GM19239 (cell line): Measurements from ENCODE around the gene CACNA1E.
A peak's percentile ranks its signal among the peaks of the same experiment; 100 is the strongest.

Experiments used
- DNase-seq: peaks from one replicate; pipeline ENCODE4 v3.0.0; 2011; ENCODE audit warnings: low spot score; ENCODE audit not compliant: insufficient read length
- FAIRE-seq: peaks from 2 replicates; lab custom pipeline; 2011; peaks lifted over from hg19 to GRCh38; lab: Jason Lieb, UNC

The CACNA1E gene

DNA sequence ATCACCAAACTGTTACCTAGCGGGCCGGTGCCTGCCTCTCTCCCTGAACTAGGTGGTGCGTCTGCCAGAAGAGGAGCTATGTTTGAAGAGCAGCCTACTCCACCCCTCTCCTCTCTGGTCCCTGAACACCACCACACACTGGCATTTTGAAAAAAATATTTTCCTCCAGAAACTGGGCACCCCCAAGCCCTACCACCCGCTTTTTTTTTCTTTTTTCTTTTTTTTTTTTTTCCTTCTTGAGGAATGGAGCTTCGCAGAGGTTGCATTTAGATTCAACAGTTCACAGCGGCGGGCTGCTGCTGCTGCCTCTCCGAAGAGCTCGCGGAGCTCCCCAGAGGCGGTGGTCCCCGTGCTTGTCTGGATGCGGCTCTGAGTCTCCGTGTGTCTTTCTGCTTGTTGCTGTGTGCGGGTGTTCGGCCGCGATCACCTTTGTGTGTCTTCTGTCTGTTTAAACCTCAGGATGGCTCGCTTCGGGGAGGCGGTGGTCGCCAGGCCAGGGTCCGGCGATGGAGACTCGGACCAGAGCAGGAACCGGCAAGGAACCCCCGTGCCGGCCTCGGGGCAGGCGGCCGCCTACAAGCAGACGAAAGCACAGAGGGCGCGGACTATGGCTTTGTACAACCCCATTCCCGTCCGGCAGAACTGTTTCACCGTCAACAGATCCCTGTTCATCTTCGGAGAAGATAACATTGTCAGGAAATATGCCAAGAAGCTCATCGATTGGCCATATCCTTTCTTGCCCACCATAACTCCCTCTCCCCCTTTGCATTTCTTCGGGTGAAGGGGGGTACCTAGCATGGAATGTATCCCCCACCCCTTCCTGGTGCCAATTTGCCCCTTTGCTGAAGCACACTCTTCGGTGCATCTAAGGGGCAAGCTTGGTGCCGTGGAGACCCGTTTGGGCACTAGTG, at the start of gene CACNA1E:
Gene CACNA1E (plus strand): TSS at position 233 of the 911 bp plus-strand sequence. CDS start 228 bp downstream, at position 461.
- DNase-seq (no peak), FAIRE-seq (no peak)

GRCh38 chr1:181433931-181434330, 49.4 kb upstream of the CACNA1E start:
- FAIRE-seq (no peak), DNase-seq (no peak)

GRCh38 chr1:181438013-181438412, 45.3 kb upstream of the CACNA1E start:
- no peak for DNase-seq
- FAIRE-seq: no peak

DNA sequence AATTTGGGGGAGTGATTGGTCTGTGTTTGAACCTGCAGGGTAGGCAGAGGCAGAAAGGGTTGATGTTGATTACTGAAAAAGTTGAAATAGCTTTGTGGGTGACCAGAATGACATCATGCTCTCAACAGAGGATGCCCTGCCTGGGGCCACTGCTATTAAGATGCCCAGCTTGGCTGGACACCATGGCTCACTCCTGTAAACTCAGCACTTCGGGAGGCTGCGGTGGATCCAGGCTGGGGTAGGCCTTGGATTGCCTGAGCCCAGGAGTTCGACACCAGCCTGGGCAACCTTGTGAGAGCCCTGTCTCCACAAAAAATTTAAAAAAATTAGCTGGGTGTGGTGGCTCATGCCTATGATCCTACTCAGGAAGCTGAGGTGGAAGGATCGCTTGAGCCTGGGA, 42.8 kb upstream of the CACNA1E start:
- FAIRE-seq: no peak
- DNase-seq: no peak

GRCh38 chr1:181442181-181442525, 41.2 kb upstream of the CACNA1E start:
- DNase-seq (no peak), FAIRE-seq (no peak)

GRCh38 chr1:181443231-181443853, 40.0 kb upstream of the CACNA1E start:
- no peak for DNase-seq
- FAIRE-seq: peak; percentile 26

DNA sequence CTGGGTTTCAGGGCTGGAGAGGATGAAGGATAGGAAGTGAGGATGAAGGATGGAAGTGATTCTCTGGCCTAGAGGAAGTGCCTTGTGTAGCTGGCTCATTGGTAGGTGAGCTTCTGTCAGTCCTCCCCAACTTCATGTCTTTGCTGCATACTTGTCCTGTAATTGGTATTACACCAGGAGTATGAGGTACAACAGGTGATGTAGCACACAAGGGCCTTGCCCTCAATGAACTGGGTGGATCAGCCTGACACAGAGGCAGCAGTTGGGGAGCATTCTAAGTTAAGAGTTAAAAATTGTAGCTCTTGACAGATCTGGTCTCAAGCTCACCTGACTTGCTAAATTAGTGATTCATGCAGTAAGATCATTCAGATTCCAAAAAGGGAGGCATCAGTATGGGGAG, 37.9 kb upstream of the CACNA1E start:
- no peak for DNase-seq
- no peak for FAIRE-seq

- FAIRE-seq: no peak
These were observed 34.9 kb upstream of the CACNA1E start for GRCh38 chr1:181448461-181448860.

GRCh38 chr1:181451661-181452230, 31.6 kb upstream of the CACNA1E start:
- FAIRE-seq (no peak), DNase-seq (no peak)

More at GRCh38 chr1:181448461-181448860, 34.9 kb upstream of the CACNA1E start:
- no peak for DNase-seq

DNA sequence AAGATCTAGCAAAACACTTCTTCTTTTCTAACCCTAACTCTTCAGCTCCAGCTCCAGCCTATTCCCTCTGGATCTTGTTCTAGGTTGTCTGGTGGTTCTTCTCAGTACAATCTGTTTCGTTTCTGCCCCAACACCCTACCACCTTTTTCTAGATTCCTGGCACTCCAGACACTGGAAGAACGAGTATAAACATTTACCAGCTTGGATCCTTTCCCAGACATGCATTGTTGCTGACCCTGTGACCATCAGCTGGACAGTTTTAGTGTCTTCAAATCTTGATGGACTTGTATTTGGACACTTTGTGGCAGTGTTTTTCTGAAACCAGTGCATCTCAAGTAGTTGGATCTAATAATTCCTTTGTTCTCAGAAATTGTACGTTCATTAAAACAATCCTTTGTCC, 30.6 kb upstream of the CACNA1E start:
- DNase-seq (no peak), FAIRE-seq (no peak)

DNA sequence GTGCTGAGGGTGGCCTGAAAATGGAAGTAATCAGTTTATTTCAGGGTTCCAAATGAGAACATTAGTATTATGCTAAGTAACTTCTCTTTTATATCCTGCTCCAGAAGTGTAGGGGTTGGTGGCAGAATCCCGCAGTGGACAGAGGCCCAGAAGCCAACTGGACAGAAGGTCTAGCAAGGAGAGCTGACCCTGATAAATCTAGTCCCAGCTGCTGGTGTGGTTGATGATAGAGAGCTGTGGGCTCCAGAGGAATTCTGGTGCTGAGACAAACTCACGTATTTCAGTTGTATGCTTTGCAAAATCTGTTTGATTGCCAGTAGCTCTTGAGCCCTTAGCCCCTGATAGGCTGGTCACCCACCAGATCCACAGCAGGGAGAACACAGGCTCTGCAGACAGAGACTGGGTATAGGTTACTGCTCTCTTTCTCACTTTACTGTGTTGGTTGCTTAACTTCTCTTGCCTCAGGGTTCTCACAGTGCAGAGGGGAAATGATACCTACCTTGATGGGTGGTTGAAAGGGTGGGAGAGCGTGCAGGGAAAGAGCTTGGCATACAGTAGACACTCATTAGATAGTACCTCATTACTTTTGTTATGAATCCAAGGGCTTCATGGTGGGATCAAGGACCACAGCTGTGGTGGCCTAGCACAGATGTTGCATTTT, 29.6 kb upstream of the CACNA1E start:
- FAIRE-seq: no peak
- DNase-seq: no peak

- FAIRE-seq: no peak
These were observed 26.8 kb upstream of the CACNA1E start for GRCh38 chr1:181456551-181456950.

GRCh38 chr1:181458419-181458818, 24.9 kb upstream of the CACNA1E start:
- DNase-seq: no peak
- FAIRE-seq: no peak

More at GRCh38 chr1:181456551-181456950, 26.8 kb upstream of the CACNA1E start:
- DNase-seq: no peak

DNA sequence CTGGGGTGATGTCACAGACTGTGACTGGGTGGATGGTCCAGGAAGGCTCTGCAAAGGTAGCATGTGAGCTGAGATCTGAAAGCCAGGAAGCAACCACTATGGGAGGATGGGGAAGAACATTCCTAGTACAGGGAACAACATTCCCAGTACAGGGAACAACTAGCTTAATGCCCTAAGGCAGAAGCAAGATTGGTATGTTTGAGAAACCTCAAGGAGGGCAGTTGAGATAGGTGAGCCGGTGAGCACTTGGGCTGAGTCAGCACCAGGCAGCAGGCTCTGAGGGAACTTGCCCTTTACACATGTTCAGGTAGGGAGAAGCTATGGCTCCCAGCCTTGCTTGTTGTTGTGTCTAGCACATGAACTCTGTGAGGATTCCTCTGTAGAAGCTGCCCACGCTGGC, 24.2 kb upstream of the CACNA1E start:
- FAIRE-seq (no peak), DNase-seq (no peak)

DNA sequence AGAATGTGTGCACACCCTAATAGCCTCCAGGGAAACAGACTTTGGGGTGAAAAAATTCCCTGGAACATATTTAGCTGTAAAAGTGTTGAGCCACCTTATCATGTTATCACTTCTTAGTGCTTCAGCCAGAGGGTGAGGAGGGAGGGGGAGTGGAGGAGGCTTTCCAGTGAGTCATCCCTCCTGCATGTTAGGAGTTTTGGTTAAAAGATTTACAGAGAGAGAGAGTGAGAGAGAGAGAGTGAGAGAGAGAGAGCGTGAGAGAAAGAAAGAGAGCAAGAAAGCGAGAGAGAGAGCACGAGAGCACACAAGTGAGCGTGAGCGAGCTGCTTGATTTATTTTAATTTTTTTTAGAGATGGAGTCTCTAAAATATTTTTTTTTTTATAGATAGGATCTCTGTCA, 13.5 kb upstream of the CACNA1E start:
- FAIRE-seq: no peak
- DNase-seq: no peak

DNA sequence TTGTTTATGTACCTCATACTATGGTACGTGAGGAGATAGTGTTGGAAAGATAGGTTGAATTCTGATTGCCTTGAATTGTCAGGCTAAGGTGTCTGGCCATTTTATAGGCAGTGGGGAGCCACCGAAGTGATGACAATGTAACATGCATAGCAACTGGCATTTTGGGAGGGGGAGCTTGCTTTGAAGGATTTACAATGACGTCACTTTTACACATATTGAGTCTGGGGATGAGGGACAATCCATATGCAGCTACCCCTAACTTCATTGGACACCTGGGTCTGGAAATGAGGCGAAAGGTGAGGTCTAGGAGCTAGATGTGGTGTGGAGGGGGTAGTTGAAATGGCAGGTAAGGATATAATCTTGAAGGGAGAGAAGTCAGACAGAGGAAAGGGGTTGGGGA, 7.7 kb upstream of the CACNA1E start:
- FAIRE-seq (no peak), DNase-seq (no peak)

DNA sequence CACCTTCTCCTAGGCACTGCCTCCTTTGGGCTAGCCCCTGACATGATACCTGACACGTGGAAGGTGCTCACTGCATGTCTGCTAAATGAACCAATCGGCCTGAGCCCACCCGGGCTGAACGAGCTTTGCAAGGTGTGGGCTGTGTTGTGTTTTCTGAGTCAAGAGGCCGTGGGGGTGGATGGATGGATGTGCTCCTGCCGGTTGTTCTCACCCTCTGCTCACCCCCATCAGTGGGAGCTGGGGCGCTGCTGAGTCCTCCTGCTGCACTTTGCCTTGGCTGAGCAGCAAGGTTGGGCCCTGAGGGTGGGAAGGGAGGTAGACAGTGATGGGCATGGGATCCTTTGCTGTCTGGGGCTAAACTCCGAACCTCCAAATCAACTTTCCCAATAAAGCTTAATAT, 6.7 kb upstream of the CACNA1E start:
- no peak for DNase-seq
- no peak for FAIRE-seq

DNA sequence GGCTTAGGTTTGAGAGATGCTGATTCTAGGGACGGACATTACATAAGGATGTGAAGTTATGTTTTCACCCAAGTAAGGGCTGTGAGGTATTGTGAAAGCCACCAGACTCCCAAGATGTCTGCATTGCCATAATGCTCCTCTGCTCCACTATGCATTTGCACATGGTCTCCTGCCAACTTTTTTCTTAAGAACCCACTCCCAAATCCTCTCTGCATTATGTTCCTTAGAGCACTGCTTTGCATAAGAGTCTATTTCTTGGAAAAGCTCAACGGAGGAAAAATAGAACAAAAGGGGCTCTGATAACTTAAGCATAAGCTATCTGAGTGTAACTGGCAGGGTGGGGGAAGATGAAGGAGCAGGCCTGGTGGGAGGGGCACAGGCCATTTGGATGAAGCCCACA, 5.0 kb upstream of the CACNA1E start:
- FAIRE-seq: no peak
- DNase-seq: no peak

DNA sequence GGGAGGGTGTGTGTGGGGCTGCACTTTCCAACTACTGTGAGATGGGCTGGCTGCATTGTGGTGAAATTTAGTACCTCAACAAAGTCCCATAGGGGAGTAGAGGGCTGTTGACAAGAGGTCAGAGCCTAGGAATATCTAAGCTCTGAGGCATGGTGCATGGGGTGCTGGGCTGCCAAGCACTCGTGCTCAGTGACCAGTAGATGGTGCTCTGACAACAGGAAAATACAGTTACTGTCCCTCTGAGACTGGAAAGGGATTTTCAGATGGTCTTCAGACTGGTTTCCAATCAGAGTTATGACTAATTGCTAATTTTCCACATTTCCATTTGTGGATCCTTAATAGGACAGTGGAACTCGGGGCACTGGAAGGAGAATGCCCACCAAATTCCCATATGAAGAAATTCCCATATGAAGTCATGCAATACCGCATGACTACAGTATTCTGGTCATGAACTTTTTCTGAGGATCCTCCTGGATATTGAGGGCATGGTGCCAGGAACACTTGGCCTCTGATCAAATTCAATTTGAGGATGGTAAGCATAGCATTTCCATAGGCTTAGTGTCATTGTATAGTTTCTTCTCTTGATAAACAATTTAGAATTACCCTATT, 4.1 kb upstream of the CACNA1E start:
- DNase-seq: peak; percentile 66
- FAIRE-seq: peak; percentile 99

GRCh38 chr1:181482001-181482430, 1.3 kb upstream of the CACNA1E start:
- FAIRE-seq (no peak), DNase-seq (no peak)
